H9 (cell line): ENCODE measurements around the gene CYP24A1. TPM values are rescaled to one million over a fixed set of nuclear protein-coding genes. Genes with fewer than 3 reads are reported as not detected.

Source experiments
- DNase-seq: peaks from one replicate; pipeline ENCODE4 v3.0.0-alpha.2; 2017
- H2AFZ ChIP-seq: one replicate; pipeline ENCODE4 v1.6.1; 2013; ENCODE audit warnings: mild to moderate bottlenecking, low read length, control low read depth, moderate library complexity
- H2AK5ac ChIP-seq: 2 replicates; pipeline ENCODE4 v1.6.1; 2013; ENCODE audit warnings: low read length, control low read depth, mixed read lengths; ENCODE audit not compliant: insufficient read length
- H2BK120ac ChIP-seq: one replicate; pipeline ENCODE4 v1.6.1; 2013; ENCODE audit warnings: low read depth, mild to moderate bottlenecking, low read length, control low read depth, inconsistent platforms; ENCODE audit not compliant: poor library complexity, severe bottlenecking
- H2BK12ac ChIP-seq: 2 replicates; pipeline ENCODE4 v1.6.1; 2013; ENCODE audit warnings: low read length, control low read depth, mixed read lengths, low read depth; ENCODE audit not compliant: insufficient read length
- H2BK15ac ChIP-seq: 2 replicates; pipeline ENCODE4 v1.6.1; 2013; ENCODE audit warnings: low read depth, low read length, control low read depth
- H2BK20ac ChIP-seq: one replicate; pipeline ENCODE4 v1.6.1; 2013; ENCODE audit warnings: low read depth, mild to moderate bottlenecking, low read length, control low read depth, inconsistent platforms; ENCODE audit not compliant: poor library complexity, severe bottlenecking
- H2BK5ac ChIP-seq: 2 replicates; pipeline ENCODE4 v1.6.1; 2013; ENCODE audit warnings: low read length, control low read depth, mixed read lengths; ENCODE audit not compliant: insufficient read length
- H3K14ac ChIP-seq: 2 replicates; pipeline ENCODE4 v1.6.1; 2013; ENCODE audit warnings: low read length, control low read depth; ENCODE audit not compliant: insufficient read depth
- H3K18ac ChIP-seq: 2 replicates; pipeline ENCODE4 v1.6.1; 2013; ENCODE audit warnings: low read depth, mild to moderate bottlenecking, mixed read lengths, low read length, control low read depth; ENCODE audit not compliant: insufficient read length
- H3K23ac ChIP-seq: 2 replicates; pipeline ENCODE4 v1.6.1; 2013; ENCODE audit warnings: low read length, control low read depth, mixed read lengths, low read depth; ENCODE audit not compliant: insufficient read length
- H3K23me2 ChIP-seq: 2 replicates; pipeline ENCODE4 v1.6.1; 2013; ENCODE audit warnings: low read depth, mild to moderate bottlenecking, mixed read lengths, low read length, control low read depth; ENCODE audit not compliant: insufficient read length, poor library complexity, severe bottlenecking
- H3K27ac ChIP-seq: 2 replicates; pipeline ENCODE4 v1.5.1; 2013; ENCODE audit warnings: low read length, control low read depth, mixed read lengths, low read depth; ENCODE audit not compliant: insufficient read length
- H3K27me3 ChIP-seq: 2 replicates; pipeline ENCODE4 v1.6.1; 2013; ENCODE audit warnings: low read length, control low read depth, inconsistent platforms; ENCODE audit not compliant: insufficient read depth
- H3K4ac ChIP-seq: 2 replicates; pipeline ENCODE4 v1.6.1; 2013; ENCODE audit warnings: low read depth, mild to moderate bottlenecking, control low read depth, inconsistent platforms, low read length, moderate library complexity
- H3K4me1 ChIP-seq: 2 replicates; pipeline ENCODE4 v1.6.1; 2013; ENCODE audit warnings: low read length, control low read depth, inconsistent platforms; ENCODE audit not compliant: insufficient read depth
- H3K4me2 ChIP-seq: 2 replicates; pipeline ENCODE4 v1.6.1; 2013; ENCODE audit warnings: low read length, control low read depth, mixed read lengths; ENCODE audit not compliant: insufficient read length, insufficient read depth
- H3K56ac ChIP-seq: 2 replicates; pipeline ENCODE4 v1.6.1; 2013; ENCODE audit warnings: low read depth, mild to moderate bottlenecking, mixed read lengths, low read length, control low read depth; ENCODE audit not compliant: insufficient read length
- H3K79me1 ChIP-seq: 2 replicates; pipeline ENCODE4 v1.6.1; 2013; ENCODE audit warnings: low read depth, mild to moderate bottlenecking, moderate library complexity, low read length, control low read depth, inconsistent platforms; ENCODE audit not compliant: insufficient read depth, poor library complexity, severe bottlenecking
- H3K79me2 ChIP-seq: 2 replicates; pipeline ENCODE4 v1.6.1; 2013; ENCODE audit warnings: low read length, control low read depth, inconsistent platforms; ENCODE audit not compliant: insufficient read depth
- H3K9ac ChIP-seq: 2 replicates; pipeline ENCODE4 v1.6.1; 2013; ENCODE audit warnings: low read length, control low read depth, mixed read lengths; ENCODE audit not compliant: insufficient read length; ENCODE audit errors: extremely low read depth
- H3K9me3 ChIP-seq: one replicate; pipeline ENCODE4 v1.6.1; 2013; ENCODE audit warnings: low read depth, low read length, inconsistent platforms; ENCODE audit not compliant: control insufficient read depth
- H3T11ph ChIP-seq: one replicate; pipeline ENCODE4 v1.6.1; 2013; ENCODE audit warnings: mild to moderate bottlenecking, low read length, control low read depth, inconsistent platforms
- H4K20me1 ChIP-seq: one replicate; pipeline ENCODE4 v1.6.1; 2013; ENCODE audit not compliant: control insufficient read depth, insufficient read length, insufficient read depth
- H4K5ac ChIP-seq: 2 replicates; pipeline ENCODE4 v1.6.1; 2013; ENCODE audit warnings: low read depth, mild to moderate bottlenecking, mixed read lengths, low read length, control low read depth; ENCODE audit not compliant: insufficient read length
- H4K8ac ChIP-seq: replicated peaks from 2 replicates; pipeline ENCODE4 v1.6.1; 2013; ENCODE audit warnings: low read length, control low read depth, mixed read lengths, low read depth; ENCODE audit not compliant: insufficient read length
- H4K91ac ChIP-seq: 2 replicates; pipeline ENCODE4 v1.6.1; 2013; ENCODE audit warnings: low read depth, mild to moderate bottlenecking, moderate library complexity, mixed read lengths, low read length, control low read depth; ENCODE audit not compliant: insufficient read length
- H3K27ac Mint-ChIP-seq, 3 experiments: 2 replicates in 2 of 3; 3 replicates in 1 of 3; pipeline ENCODE4 v1.8.0; 2020 to 2021; ENCODE audit warnings: mixed read lengths in 3 of 3, mild to moderate bottlenecking in 1 of 3, moderate library complexity in 1 of 3
- H3K27me3 Mint-ChIP-seq: 2 replicates; pipeline ENCODE4 v1.8.0; 2021; ENCODE audit warnings: low read depth, mild to moderate bottlenecking, moderate library complexity, mixed read lengths
- H3K36me3 Mint-ChIP-seq, 3 experiments: 2 replicates in 2 of 3; 3 replicates in 1 of 3; pipeline ENCODE4 v1.8.0; 2020 to 2021; ENCODE audit warnings: low read depth in 3 of 3, mixed read lengths in 3 of 3; ENCODE audit not compliant: insufficient read depth in 1 of 3
- H3K4me1 Mint-ChIP-seq, 2 experiments: 2 replicates each; pipeline ENCODE4 v1.8.0; 2020; ENCODE audit warnings: mixed read lengths in 2 of 2
- H3K4me3 Mint-ChIP-seq, 2 experiments: 2 replicates in 1 of 2; 3 replicates in 1 of 2; pipeline ENCODE4 v1.8.0; 2020 to 2021; ENCODE audit warnings: mild to moderate bottlenecking in 2 of 2, mixed read lengths in 2 of 2, moderate library complexity in 1 of 2
- H3K9me3 Mint-ChIP-seq, 2 experiments: 2 replicates in 1 of 2; 3 replicates in 1 of 2; pipeline ENCODE4 v1.8.0; 2020; ENCODE audit warnings: mild to moderate bottlenecking in 2 of 2, mixed read lengths in 2 of 2, moderate library complexity in 1 of 2
- CTCF ChIP-seq: fragments of 200-600 bp; sonication (generic); conservative IDR thresholded peaks from 3 replicates; pipeline ENCODE4 v1.8.0; 2021; ENCODE audit warnings: antibody characterized with exemption, mild to moderate bottlenecking
- WGBS: extraction: QIAGEN DNeasy Blood & Tissue Kit; methylation state at CpG from one replicate; pipeline ENCODE4 v1.1.7; 2013; ENCODE audit warnings: missing lambda C conversion rate, low lambda C conversion rate, mixed read lengths; ENCODE audit not compliant: insufficient read length; ENCODE audit errors: extremely low coverage; 5-methylcytosine and 5-hydroxymethylcytosine counted together
- total RNA-seq: library from RNA; stranded (reverse); gene quantifications from 2 replicates; pipeline ENCODE4 v1.2.1, GENCODE V29; 2021

Gene CYP24A1
- total RNA-seq, 1 experiment from 2014 or later, result not detected

GRCh38 chr20:54151511-54152226 lies 22.1 kb downstream of the CYP24A1 start:
- 0 out of 2 replicates have a peak, but pooled peaks cover 2% of the 10 kb centered on the region for H3K4me1 ChIP-seq
- no peak overlapping the region for H3K4ac ChIP-seq
- H3K79me1 ChIP-seq, result no peaks in the 10 kb centered on the region
- no peak overlapping the region for H3K56ac ChIP-seq
- Mint-ChIP-seq H3K27me3 (no peaks in the 10 kb centered on the region), H3K4me3 (no peak overlapping the region), H3K4me1 (peaks cover 0 to 4% of the 10 kb centered on the region in 2 experiments; a peak in 1 of 4 replicates), H3K9me3 (no peaks in the 10 kb centered on the region), H3K36me3 (no peaks in the 10 kb centered on the region), H3K27ac (no peak overlapping the region)
- H2AFZ ChIP-seq, result no peak overlapping the region
- H3K18ac ChIP-seq, result no peak overlapping the region
- H4K91ac ChIP-seq, result no peak overlapping the region
- H2BK15ac ChIP-seq, result no peak overlapping the region
- no peaks in the 10 kb centered on the region for H4K20me1 ChIP-seq
- H3K9ac ChIP-seq, result no peak overlapping the region
- no peak overlapping the region for H3T11ph ChIP-seq
- no peaks in the 10 kb centered on the region for H3K27me3 ChIP-seq
- no peak overlapping the region for H4K8ac ChIP-seq
- DNase-seq, result no peak
- no peak overlapping the region for H3K23ac ChIP-seq
- no peak overlapping the region for H4K5ac ChIP-seq
- no peak overlapping the region for H2BK20ac ChIP-seq
- no peaks in the 10 kb centered on the region for H3K9me3 ChIP-seq
- no peak overlapping the region for H3K27ac ChIP-seq
- no peaks in the 10 kb centered on the region for H3K23me2 ChIP-seq
- no peak overlapping the region for H3K14ac ChIP-seq
- no peak for TF ChIP-seq CTCF
- no peaks in the 10 kb centered on the region for H3K79me2 ChIP-seq
- no CpG with 5 or more reads among the region's 12 CpGs for WGBS
- H2BK120ac ChIP-seq, result no peak overlapping the region
- H2BK12ac ChIP-seq, result no peak overlapping the region
- no peak overlapping the region for H3K4me2 ChIP-seq
- no peak overlapping the region for H2AK5ac ChIP-seq
- H2BK5ac ChIP-seq, result no peak overlapping the region
